Measurements from ENCODE around the gene SCAF1.

SCAF1 gene

GRCh38 chr19:49662011-49662410 lies 20.0 kb downstream of the SCAF1 start:
- Histone ChIP-seq H3K9me2 (ENCODE audit: low read depth, low read length) (no peaks in the 10 kb centered on the region), H2AFZ (ENCODE audit: low read length) (no peak overlapping the region), H3K4me3 (ENCODE audit: low read depth, low read length, poor library complexity, severe bottlenecking) (no peak overlapping the region), H3F3A (ENCODE audit: insufficient read depth, low read length) (no peaks in the 10 kb centered on the region), H3K4me1 (ENCODE audit: insufficient read depth, low read length, severe bottlenecking) (peaks cover 17% of the 10 kb centered on the region), H3K27me3 (ENCODE audit: insufficient read depth, low read length) (no peaks in the 10 kb centered on the region), H3K36me3 (ENCODE audit: insufficient read depth, low read length) (peaks cover 61% of the 10 kb centered on the region), H3K79me2 (ENCODE audit: insufficient read depth, low read length) (0 out of 2 replicates have a peak, but pooled peaks cover 5% of the 10 kb centered on the region), H3K9me3 (ENCODE audit: low read length) (no peaks in the 10 kb centered on the region), H3K9ac (ENCODE audit: low read length) (no peak overlapping the region), H3K27ac (ENCODE audit: low read depth, low read length, poor library complexity, severe bottlenecking) (no peak overlapping the region), H3K4me2 (ENCODE audit: low read length) (no peak overlapping the region), H4K20me1 (ENCODE audit: insufficient read depth, low read length) (no peaks in the 10 kb centered on the region)
- TF ChIP-seq EZH2 (IDR thresholded peaks at IDR 0.05; ENCODE audit: borderline replicate concordance, low read length): no peak
- no peak for TF ChIP-seq CTCF (IDR thresholded peaks at IDR 0.05; ENCODE audit: low read length)

DNA sequence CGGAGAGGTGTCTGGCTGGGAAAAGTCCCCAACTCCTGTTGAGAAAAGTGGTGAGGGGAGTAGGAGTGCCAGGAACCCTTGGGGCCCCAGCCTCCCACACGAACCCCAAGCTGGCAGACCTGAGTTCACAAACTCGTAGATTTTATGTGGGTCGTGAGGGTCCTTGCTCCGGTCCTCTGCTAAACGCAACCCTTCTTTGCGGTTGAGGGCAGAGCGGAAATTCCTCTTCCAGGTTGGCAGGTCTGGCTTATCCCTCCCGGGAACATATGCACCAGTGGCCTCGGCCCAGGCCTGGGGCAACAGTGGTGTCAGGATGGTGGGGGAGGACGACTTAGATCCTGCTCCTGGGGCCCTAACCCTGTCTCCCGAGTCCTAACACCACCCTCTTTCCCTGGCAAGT lies 21.2 kb downstream of the SCAF1 start:
- Histone ChIP-seq H3K27ac (ENCODE audit: low read depth, low read length, poor library complexity, severe bottlenecking) (no peak overlapping the region), H3F3A (ENCODE audit: insufficient read depth, low read length) (no peaks in the 10 kb centered on the region), H4K20me1 (ENCODE audit: insufficient read depth, low read length) (no peaks in the 10 kb centered on the region), H3K4me3 (ENCODE audit: low read depth, low read length, poor library complexity, severe bottlenecking) (no peak overlapping the region), H3K36me3 (ENCODE audit: insufficient read depth, low read length) (peaks cover 56% of the 10 kb centered on the region), H3K9me3 (ENCODE audit: low read length) (no peaks in the 10 kb centered on the region), H3K9me2 (ENCODE audit: low read depth, low read length) (no peaks in the 10 kb centered on the region), H3K4me1 (ENCODE audit: insufficient read depth, low read length, severe bottlenecking) (peaks cover 23% of the 10 kb centered on the region), H3K9ac (ENCODE audit: low read length) (no peak overlapping the region; the same call in 1 of the 2 replicates), H3K4me2 (ENCODE audit: low read length) (no peak overlapping the region; the same call in 1 of the 2 replicates), H3K79me2 (ENCODE audit: insufficient read depth, low read length) (0 out of 2 replicates have a peak, but pooled peaks cover 5% of the 10 kb centered on the region), H2AFZ (ENCODE audit: low read length) (no peak overlapping the region), H3K27me3 (ENCODE audit: insufficient read depth, low read length) (no peaks in the 10 kb centered on the region)
- TF ChIP-seq CTCF (IDR thresholded peaks at IDR 0.05; ENCODE audit: low read length) (no peak), EZH2 (IDR thresholded peaks at IDR 0.05; ENCODE audit: borderline replicate concordance, low read length) (no peak)

GRCh38 chr19:49664171-49665035 lies 22.4 kb downstream of the SCAF1 start:
- H2AFZ ChIP-seq (ENCODE audit: low read length): no peak overlapping the region
- peak overlapping the region; percentile 80 for H3K4me2 ChIP-seq (ENCODE audit: low read length)
- peaks cover 23% of the 10 kb centered on the region for H3K4me1 ChIP-seq (ENCODE audit: insufficient read depth, low read length, severe bottlenecking)
- H3K9me2 ChIP-seq (ENCODE audit: low read depth, low read length): no peaks in the 10 kb centered on the region
- no peaks in the 10 kb centered on the region for H4K20me1 ChIP-seq (ENCODE audit: insufficient read depth, low read length)
- 0 out of 2 replicates have a peak, but pooled peaks cover 5% of the 10 kb centered on the region for H3K79me2 ChIP-seq (ENCODE audit: insufficient read depth, low read length)
- H3K36me3 ChIP-seq (ENCODE audit: insufficient read depth, low read length): peaks cover 50% of the 10 kb centered on the region
- peak overlapping the region; percentile 83 for H3K27ac ChIP-seq (ENCODE audit: low read depth, low read length, poor library complexity, severe bottlenecking)
- TF ChIP-seq EZH2 (IDR thresholded peaks at IDR 0.05; ENCODE audit: borderline replicate concordance, low read length) (no peak), CTCF (IDR thresholded peaks at IDR 0.05; ENCODE audit: low read length) (no peak)
- no peaks in the 10 kb centered on the region for H3K27me3 ChIP-seq (ENCODE audit: insufficient read depth, low read length)
- peak overlapping the region; percentile 91 for H3K9ac ChIP-seq (ENCODE audit: low read length)
- no peaks in the 10 kb centered on the region for H3F3A ChIP-seq (ENCODE audit: insufficient read depth, low read length)
- no peaks in the 10 kb centered on the region for H3K9me3 ChIP-seq (ENCODE audit: low read length)
- H3K4me3 ChIP-seq (ENCODE audit: low read depth, low read length, poor library complexity, severe bottlenecking): peak overlapping the region; percentile 83
